GM12873 (cell line): ENCODE results near the gene GPC5.

Experiments
- TF ChIP-seq, protein P1 (sequence below): IDR thresholded peaks from 2 replicates; pipeline ENCODE4 v1.5.1; 2012; ENCODE audit warnings: low read depth, mild to moderate bottlenecking, moderate library complexity, low read length, control low read depth; ENCODE audit not compliant: insufficient read depth; ENCODE audit errors: missing control alignments

GPC5 gene

DNA sequence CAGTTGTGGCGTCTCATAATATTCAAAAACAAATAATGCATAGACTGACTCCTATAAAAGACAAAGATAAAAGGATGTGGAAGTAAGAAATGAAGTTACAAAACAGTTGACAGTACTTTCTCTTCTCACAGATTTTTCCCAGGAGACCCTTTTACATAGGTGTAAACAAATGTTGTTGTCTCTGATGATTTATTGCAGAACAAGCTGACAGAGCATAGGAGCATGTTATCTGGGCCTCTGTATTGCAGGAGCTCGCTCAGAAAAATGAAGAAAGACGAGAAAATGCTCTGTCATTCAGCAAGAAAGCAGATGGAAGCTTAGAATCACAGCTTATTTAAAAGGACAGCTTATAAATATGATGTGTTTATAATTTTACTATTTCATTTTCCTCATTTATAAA lies 1474.6 kb downstream of the GPC5 start:
- TF ChIP-seq, protein P1, sequence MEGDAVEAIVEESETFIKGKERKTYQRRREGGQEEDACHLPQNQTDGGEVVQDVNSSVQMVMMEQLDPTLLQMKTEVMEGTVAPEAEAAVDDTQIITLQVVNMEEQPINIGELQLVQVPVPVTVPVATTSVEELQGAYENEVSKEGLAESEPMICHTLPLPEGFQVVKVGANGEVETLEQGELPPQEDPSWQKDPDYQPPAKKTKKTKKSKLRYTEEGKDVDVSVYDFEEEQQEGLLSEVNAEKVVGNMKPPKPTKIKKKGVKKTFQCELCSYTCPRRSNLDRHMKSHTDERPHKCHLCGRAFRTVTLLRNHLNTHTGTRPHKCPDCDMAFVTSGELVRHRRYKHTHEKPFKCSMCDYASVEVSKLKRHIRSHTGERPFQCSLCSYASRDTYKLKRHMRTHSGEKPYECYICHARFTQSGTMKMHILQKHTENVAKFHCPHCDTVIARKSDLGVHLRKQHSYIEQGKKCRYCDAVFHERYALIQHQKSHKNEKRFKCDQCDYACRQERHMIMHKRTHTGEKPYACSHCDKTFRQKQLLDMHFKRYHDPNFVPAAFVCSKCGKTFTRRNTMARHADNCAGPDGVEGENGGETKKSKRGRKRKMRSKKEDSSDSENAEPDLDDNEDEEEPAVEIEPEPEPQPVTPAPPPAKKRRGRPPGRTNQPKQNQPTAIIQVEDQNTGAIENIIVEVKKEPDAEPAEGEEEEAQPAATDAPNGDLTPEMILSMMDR, result no peak

DNA sequence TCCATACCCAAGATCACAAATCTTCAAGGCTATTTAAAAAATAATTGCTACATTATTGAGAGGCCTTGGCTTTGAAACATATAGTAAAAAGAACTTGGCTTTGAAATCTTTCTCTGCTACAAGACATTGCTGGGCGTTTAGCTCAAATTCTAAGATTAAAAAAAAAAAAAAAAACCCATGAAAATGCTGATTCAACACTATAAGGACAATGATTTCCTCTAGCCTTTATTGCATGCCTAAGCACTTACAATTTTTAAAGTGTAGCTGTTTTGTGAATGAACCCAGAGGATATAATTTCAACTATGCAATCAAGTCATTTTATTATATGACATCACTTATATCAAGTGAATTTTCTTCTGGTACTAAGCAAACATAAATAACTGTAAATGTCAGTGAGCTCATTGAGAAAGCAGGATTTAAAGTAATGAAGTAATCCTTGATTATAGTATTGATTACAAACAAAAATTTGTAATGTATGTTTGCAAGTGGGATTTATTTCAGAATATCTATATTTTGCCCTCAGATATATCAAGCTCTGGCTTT lies 1488.2 kb downstream of the GPC5 start:
- TF ChIP-seq, protein P1, result no peak

DNA sequence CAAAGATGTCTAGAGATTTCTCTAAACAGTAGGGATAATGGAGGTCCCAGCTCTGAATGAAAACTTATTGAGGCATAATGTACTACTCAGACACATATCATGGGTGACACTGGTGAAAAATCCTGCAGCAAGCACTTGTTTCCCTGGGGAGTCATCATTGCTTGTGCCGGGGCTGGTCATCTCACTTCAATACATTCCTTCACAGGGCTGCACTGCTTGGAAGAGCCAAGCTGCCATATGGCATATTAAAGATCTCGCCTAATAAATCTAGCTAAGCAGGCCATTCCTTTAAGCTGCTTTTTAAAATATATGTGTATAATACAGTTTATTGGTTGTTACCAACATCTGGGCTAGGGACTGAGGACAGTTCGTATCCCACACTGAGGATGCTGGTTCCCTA lies 1496.0 kb downstream of the GPC5 start:
- TF ChIP-seq, protein P1, result no peak

DNA sequence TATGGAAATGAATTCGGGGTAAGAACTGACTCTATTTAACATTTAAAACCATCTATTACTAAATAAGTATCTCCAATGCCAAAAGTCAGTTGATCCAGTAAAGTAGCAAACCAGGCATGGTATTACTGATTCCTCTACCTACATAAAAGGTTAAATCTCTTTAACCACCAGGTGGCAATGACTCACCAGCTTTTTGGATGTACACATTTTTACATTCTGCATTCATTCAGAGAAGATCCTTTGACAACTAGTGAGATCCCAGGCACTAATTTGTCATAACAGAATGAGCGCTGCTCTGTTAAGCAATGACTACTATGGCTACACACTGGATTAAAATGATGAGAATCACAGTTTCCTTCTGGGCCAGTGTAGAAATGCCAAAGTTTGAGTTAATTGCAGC lies 1498.4 kb downstream of the GPC5 start:
- TF ChIP-seq, protein P1, result no peak

DNA sequence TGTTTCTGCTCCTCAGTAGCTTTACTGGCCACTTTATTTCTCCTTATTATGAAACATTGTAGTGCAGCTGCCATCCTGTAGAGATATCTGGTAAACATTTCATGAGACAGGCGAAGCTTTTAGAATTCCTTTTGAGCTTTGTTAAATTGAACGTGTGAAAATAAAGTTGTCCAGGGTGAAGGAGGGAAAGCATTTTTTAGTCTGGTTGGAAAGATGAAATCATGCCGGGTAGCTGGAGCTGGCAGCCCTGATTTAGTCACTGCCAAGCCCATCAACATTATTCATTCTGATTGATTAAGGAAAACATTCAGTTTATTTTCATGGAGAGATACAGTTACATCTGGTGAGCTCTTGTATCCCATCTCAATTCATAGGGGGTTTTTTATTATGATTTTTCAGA lies 1502.0 kb downstream of the GPC5 start:
- TF ChIP-seq, protein P1, result no peak

DNA sequence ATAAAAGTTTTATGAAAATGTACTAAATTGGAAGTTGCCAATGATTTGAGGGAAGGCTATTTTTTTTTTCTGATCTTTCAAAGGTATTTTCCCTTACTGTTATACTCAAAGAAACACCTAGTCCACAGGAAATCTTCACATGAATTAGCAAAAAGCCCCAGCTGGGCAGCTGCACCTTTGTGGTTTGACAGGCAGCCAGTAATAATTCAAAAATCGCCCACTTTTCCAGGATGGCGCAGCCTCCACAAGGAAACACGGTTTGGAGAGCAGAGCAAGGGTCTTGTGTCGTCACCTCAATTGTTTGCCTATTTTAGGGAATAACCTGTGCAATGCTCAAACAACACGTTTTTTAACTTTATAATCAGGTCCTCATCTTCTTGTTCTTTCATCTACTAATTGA lies 1503.3 kb downstream of the GPC5 start:
- TF ChIP-seq, protein P1, result no peak

DNA sequence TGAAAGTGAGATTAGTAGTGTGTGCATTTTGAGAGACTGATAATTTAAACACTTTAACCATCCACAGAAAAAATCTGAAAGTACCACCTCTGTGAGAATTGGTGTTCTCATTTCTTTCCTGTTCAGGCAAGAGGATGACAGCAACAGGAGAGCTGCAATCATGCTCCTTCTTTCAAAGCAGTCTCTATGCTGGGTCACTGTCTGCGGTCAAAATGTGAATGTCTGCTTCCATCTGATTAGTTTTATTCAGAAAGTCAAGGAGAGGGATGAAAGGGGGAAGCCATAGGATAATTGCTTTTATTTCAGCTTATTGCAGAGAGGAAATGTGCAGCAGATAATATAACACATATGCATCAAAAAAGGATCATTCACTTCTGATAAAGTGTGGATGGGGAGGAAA lies 1514.2 kb downstream of the GPC5 start:
- TF ChIP-seq, protein P1, result no peak
